Activated B cell treated with CpG ODN at 0.5 μM for 24 hours (primary cell): ENCODE measurements around the gene TBCC. TPM values are rescaled to one million over a fixed set of nuclear protein-coding genes. Genes with fewer than 3 reads are reported as not detected.

Source experiments
- ATAC-seq: fragments of 200-7000 bp; cut with Tn5 transposase; one replicate; pipeline ENCODE4 v1.10.0; 2021; ENCODE audit warnings: low read depth, mild to moderate bottlenecking, moderate library complexity
- CTCF ChIA-PET: fragments of 350-600 bp; sonication (Branson Sonifier 250); formaldehyde crosslinking; loops from one replicate; lab custom pipeline; 2021; ENCODE audit warnings: antibody characterized with exemption; lab: Charles Lee
- POLR2A ChIA-PET: fragments of 350-600 bp; sonication (Branson Sonifier 250); formaldehyde crosslinking; loops from one replicate; lab custom pipeline; 2021; ENCODE audit warnings: antibody characterized with exemption; lab: Charles Lee
- DNase-seq: peaks from one replicate; pipeline ENCODE4 v3.0.0; 2022
- H3K27ac Mint-ChIP-seq: one replicate; pipeline ENCODE4 v1.8.0; 2020; ENCODE audit warnings: mixed read lengths
- H3K27me3 Mint-ChIP-seq: one replicate; pipeline ENCODE4 v1.8.0; 2021; ENCODE audit warnings: mixed read lengths
- H3K36me3 Mint-ChIP-seq: one replicate; pipeline ENCODE4 v1.8.0; 2021; ENCODE audit warnings: low read depth, mixed read lengths
- H3K4me1 Mint-ChIP-seq: one replicate; pipeline ENCODE4 v1.8.0; 2021; ENCODE audit warnings: mixed read lengths
- H3K4me3 Mint-ChIP-seq: one replicate; pipeline ENCODE4 v1.8.0; 2020; ENCODE audit warnings: mild to moderate bottlenecking, mixed read lengths
- H3K9me3 Mint-ChIP-seq: one replicate; pipeline ENCODE4 v1.8.0; 2020; ENCODE audit warnings: mixed read lengths
- intact Hi-C: fragments of 100-400 bp; cut with micrococcal nuclease; formaldehyde crosslinking; loops from one replicate; pipeline ENCODE4 v1.15.1; 2024
- total RNA-seq: library from RNA; stranded (reverse); gene quantifications from 2 replicates; pipeline ENCODE4 v1.2.3, GENCODE V29; 2022
- TF ChIP-seq, protein P1 (sequence below): fragments of 200-600 bp; IDR thresholded peaks from one replicate; pipeline ENCODE4 v1.8.0; 2022; ENCODE audit warnings: antibody characterized with exemption, mild to moderate bottlenecking

Gene TBCC
- total RNA-seq, 1 donor from 2014 or later = 41.5 TPM

DNA sequence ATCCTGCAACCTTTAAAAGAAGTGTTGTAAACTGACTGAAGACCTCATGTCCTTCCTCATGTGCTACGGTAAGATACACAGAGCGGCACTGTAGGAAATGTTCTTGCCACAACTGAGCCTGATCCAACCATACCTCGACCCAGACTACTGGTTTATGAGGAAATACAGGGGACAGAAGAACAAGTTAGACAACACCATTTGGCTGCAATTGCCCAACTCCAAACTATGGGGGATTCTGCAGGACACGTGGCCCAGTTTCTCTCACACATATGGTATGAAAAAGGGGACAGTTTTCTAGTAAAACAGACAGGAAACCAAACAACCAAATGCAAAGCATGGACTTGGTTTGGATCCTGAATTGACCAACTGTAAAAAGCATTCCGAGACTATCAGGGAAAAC, 34.0 kb downstream of the TBCC start:
- POLR2A ChIA-PET = interaction anchor here (0.6 to 1.0 kb wide), 2 partner anchors 10 to 36 kb away, joined by 3 to 18 read pairs; no protein-coding TSS in a partner anchor
- H3K9me3 Mint-ChIP-seq = no peaks in the 10 kb centered on the region
- no peak overlapping the region for H3K27ac Mint-ChIP-seq
- no peaks in the 10 kb centered on the region for H3K27me3 Mint-ChIP-seq
- H3K36me3 Mint-ChIP-seq = no peaks in the 10 kb centered on the region
- CTCF ChIA-PET = no interaction called here
- no peak for DNase-seq
- TF ChIP-seq, protein P1, sequence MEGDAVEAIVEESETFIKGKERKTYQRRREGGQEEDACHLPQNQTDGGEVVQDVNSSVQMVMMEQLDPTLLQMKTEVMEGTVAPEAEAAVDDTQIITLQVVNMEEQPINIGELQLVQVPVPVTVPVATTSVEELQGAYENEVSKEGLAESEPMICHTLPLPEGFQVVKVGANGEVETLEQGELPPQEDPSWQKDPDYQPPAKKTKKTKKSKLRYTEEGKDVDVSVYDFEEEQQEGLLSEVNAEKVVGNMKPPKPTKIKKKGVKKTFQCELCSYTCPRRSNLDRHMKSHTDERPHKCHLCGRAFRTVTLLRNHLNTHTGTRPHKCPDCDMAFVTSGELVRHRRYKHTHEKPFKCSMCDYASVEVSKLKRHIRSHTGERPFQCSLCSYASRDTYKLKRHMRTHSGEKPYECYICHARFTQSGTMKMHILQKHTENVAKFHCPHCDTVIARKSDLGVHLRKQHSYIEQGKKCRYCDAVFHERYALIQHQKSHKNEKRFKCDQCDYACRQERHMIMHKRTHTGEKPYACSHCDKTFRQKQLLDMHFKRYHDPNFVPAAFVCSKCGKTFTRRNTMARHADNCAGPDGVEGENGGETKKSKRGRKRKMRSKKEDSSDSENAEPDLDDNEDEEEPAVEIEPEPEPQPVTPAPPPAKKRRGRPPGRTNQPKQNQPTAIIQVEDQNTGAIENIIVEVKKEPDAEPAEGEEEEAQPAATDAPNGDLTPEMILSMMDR = no peak
- H3K4me1 Mint-ChIP-seq = no peaks in the 10 kb centered on the region
- no peak overlapping the region for H3K4me3 Mint-ChIP-seq
- intact Hi-C loops = no loop called here
- no peak for ATAC-seq

DNA sequence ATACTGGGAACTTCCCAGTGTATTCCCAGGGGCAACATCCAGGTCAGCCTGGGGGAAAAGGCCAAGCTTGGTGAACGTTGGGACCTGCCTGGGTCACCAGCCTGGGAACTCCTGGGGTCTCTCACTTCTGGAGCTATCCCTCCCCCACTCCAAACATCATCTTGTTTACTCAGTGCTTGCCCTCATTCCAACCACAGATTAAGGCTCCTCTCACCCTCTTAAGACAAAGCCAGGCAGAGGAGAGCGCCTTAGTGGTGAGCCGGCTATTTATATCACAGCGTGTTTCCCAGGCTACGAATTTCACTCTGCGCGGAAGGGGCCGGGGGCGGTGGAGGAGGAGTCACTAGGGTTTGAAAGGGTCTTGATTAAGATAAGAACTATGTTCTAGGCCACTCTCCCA, 35.6 kb downstream of the TBCC start:
- Mint-ChIP-seq H3K27ac (no peak overlapping the region), H3K4me3 (no peak overlapping the region), H3K36me3 (no peaks in the 10 kb centered on the region), H3K9me3 (no peaks in the 10 kb centered on the region), H3K27me3 (no peaks in the 10 kb centered on the region), H3K4me1 (no peaks in the 10 kb centered on the region)
- ChIA-PET POLR2A (no interaction called here), CTCF (no interaction called here)
- TF ChIP-seq, protein P1 = no peak
- DNase-seq (no peak), ATAC-seq (no peak)
- intact Hi-C loops = no loop called here

DNA sequence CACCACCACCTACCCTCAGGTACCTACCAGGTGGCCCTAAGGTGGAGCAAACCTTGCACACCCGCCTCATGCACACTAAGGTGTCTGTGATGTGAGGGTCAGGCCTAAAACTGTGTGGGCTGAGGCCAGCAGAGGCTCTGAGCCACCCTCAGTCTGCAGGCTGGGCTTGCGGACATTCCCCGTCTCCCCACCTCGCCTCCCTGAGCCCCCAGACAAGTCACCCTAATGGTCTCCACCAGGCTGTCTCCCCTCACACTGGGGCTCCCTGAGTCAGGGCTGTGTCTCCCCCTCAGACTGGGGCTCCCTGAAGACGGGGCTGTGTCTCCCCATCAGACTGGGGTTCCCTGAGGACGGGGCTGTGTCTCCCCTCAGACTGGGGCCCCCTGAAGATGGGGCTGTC, 36.0 kb downstream of the TBCC start:
- no peaks in the 10 kb centered on the region for H3K4me1 Mint-ChIP-seq
- H3K4me3 Mint-ChIP-seq = no peak overlapping the region
- intact Hi-C loops = no loop called here
- CTCF ChIA-PET = no interaction called here
- TF ChIP-seq, protein P1 = no peak
- H3K27me3 Mint-ChIP-seq = no peaks in the 10 kb centered on the region
- DNase-seq (no peak), ATAC-seq (no peak)
- H3K36me3 Mint-ChIP-seq = no peaks in the 10 kb centered on the region
- no peak overlapping the region for H3K27ac Mint-ChIP-seq
- no peaks in the 10 kb centered on the region for H3K9me3 Mint-ChIP-seq
- POLR2A ChIA-PET = no interaction called here

DNA sequence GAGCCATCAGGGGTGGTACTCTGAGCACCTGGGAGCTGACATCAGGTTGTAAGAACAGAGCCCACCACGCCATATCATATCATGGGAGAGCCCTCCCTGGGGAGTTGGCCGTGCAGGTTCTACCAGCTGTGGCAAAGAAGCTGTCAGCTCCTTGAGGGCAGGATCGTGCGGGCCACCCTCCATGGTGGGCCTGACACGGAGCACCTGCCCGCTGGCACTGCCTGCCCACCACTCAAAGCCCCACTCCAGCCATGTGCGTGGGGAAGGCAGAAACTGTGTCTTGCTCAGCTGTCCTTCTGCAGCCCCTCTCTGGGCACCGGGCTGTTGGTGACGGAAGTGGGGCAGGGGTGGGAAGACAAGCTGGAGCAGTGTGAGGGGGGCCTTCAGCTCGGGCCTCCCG, 37.8 kb downstream of the TBCC start:
- H3K4me3 Mint-ChIP-seq = no peak overlapping the region
- DNase-seq (no peak), ATAC-seq (no peak)
- no peaks in the 10 kb centered on the region for H3K36me3 Mint-ChIP-seq
- intact Hi-C loops = no loop called here
- POLR2A ChIA-PET = no interaction called here
- no peaks in the 10 kb centered on the region for H3K4me1 Mint-ChIP-seq
- no peak overlapping the region for H3K27ac Mint-ChIP-seq
- TF ChIP-seq, protein P1 = no peak
- no peaks in the 10 kb centered on the region for H3K27me3 Mint-ChIP-seq
- no peaks in the 10 kb centered on the region for H3K9me3 Mint-ChIP-seq
- CTCF ChIA-PET = no interaction called here

DNA sequence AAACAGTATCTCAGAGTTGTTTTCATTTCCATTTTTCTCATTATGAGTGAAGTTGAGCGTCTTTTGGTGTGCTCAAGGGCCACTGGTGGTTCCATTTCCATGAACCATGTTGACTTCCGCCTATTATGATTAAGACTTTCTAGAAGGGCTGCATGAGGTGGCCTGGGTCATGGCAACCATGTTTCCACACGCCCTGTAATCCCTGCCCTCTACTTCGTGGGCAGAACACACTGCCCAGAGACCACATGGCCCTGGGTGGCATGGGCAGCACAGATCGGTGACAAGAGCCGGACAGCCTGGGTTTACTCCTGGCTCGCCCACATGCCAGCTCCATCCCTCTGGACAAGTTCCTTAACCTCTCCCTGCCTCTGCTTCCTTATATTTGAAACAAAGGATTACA, 38.3 kb downstream of the TBCC start:
- Mint-ChIP-seq H3K9me3 (no peaks in the 10 kb centered on the region), H3K36me3 (no peaks in the 10 kb centered on the region), H3K27ac (no peak overlapping the region), H3K27me3 (no peaks in the 10 kb centered on the region), H3K4me3 (no peak overlapping the region), H3K4me1 (no peaks in the 10 kb centered on the region)
- DNase-seq (no peak), ATAC-seq (no peak)
- intact Hi-C loops = no loop called here
- TF ChIP-seq, protein P1 = no peak
- ChIA-PET CTCF (no interaction called here), POLR2A (no interaction called here)
